Peyer's patch (tissue), 4 donors: Measurements from ENCODE around the gene KLHDC7B. TPM values are rescaled to one million over a fixed set of nuclear protein-coding genes. Genes with fewer than 3 reads are reported as not detected.
A peak's percentile ranks its signal among the peaks of the same experiment; 100 is the strongest.

Source experiments
- DNase-seq, 3 donors: peaks; one replicate each; pipeline ENCODE4 v3.0.0-alpha.2; 2017 to 2019
- H3K27ac ChIP-seq, 4 donors: fragments of 200-600 bp; sonication (generic); one replicate each; pipeline ENCODE4 v1.5.1; 2016 to 2019
- H3K27me3 ChIP-seq, 2 donors: fragments of 200-600 bp; sonication (generic); one replicate each; pipeline ENCODE4 v1.5.1; 2019
- H3K36me3 ChIP-seq, 3 donors: fragments of 200-600 bp; sonication (generic); one replicate each; pipeline ENCODE4 v1.5.1; 2016 to 2019
- H3K4me1 ChIP-seq, 4 donors: fragments of 200-600 bp; sonication (generic); one replicate each; pipeline ENCODE4 v1.5.1; 2016 to 2019
- H3K4me3 ChIP-seq, 4 donors: fragments of 200-600 bp; sonication (generic); 1 replicate in 3 of 4; 2 replicates in 1 of 4; pipeline ENCODE4 v1.5.1; 2016 to 2019; ENCODE audit warnings: mild to moderate bottlenecking in 1 of 4
- H3K9me3 ChIP-seq, 4 donors: fragments of 200-600 bp; sonication (generic); one replicate each; pipeline ENCODE4 v1.5.1; 2016 to 2019; ENCODE audit warnings: mild to moderate bottlenecking in 1 of 4
- POLR2A ChIP-seq, 2 donors: fragments of 450-650 bp; IDR thresholded peaks; one replicate each; pipeline ENCODE4 v1.5.1; 2017; ENCODE audit warnings: antibody characterized with exemption in 2 of 2, mild to moderate bottlenecking in 2 of 2, moderate library complexity in 2 of 2
- total RNA-seq, 4 donors: library from RNA; depleted of rRNA; stranded (reverse); fragments of >200 nt; gene quantifications; one replicate each; pipeline ENCODE4 v1.1.0, GENCODE V29; 2016
- TF ChIP-seq, protein P1 (sequence below), 6 experiments: fragments of 450-650 bp in 4 of 6; fragments of 200-600 bp in 2 of 6; sonication (generic) in 1 of 6; IDR thresholded peaks; one replicate each; pipeline ENCODE4 v1.5.1; 2017 to 2019; ENCODE audit warnings: antibody characterized with exemption in 6 of 6, mild to moderate bottlenecking in 3 of 6, moderate library complexity in 1 of 6

KLHDC7B gene
- total RNA-seq, 4 donors from 2014 or later, result 1.1 TPM; not detected in 3

DNA sequence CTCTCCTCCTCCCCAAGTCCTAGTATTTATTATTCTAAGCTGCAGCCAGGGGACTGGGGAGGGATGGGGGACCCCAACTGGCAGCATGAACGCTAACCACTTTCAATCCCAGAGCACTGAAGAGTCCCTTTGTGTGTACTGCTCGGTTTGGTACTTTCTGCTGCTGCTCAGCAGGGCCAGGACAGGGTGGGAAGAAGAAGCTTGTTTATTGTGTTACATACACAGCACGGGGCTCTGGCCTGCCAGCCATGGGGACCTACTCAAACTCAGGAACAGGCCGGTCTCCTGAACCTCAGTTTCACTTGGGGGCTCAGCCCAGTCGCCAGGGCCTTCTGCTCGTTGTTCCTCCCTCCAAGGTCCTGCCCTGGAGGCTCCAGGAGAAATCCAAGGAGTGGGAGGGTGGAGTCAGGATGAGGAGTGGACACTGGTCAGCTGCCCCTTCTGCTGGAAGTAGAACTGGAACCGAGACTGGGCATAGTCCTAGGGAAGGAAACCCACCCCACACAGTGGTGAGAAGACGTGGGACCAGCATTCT, 33.1 kb downstream of the KLHDC7B start:
- no peaks in the 10 kb centered on the region for H3K27me3 ChIP-seq
- TF ChIP-seq, protein P1, sequence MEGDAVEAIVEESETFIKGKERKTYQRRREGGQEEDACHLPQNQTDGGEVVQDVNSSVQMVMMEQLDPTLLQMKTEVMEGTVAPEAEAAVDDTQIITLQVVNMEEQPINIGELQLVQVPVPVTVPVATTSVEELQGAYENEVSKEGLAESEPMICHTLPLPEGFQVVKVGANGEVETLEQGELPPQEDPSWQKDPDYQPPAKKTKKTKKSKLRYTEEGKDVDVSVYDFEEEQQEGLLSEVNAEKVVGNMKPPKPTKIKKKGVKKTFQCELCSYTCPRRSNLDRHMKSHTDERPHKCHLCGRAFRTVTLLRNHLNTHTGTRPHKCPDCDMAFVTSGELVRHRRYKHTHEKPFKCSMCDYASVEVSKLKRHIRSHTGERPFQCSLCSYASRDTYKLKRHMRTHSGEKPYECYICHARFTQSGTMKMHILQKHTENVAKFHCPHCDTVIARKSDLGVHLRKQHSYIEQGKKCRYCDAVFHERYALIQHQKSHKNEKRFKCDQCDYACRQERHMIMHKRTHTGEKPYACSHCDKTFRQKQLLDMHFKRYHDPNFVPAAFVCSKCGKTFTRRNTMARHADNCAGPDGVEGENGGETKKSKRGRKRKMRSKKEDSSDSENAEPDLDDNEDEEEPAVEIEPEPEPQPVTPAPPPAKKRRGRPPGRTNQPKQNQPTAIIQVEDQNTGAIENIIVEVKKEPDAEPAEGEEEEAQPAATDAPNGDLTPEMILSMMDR (IDR thresholded peaks at IDR 0.05), result no peak
- no peak for TF ChIP-seq POLR2A (IDR thresholded peaks at IDR 0.05)
- H3K4me1 ChIP-seq, result peaks cover 0 to 33% (median 3%) of the 10 kb centered on the region in 4 donors
- peak overlapping the region in 1 of 4 donors; percentile 52 for H3K27ac ChIP-seq
- H3K36me3 ChIP-seq, result no peaks in the 10 kb centered on the region
- peak overlapping the region in 1 of 4 donors; percentile 29 for H3K4me3 ChIP-seq
- no peaks in the 10 kb centered on the region for H3K9me3 ChIP-seq
- peak in 1 of 3 donors; percentile 41 for DNase-seq

DNA sequence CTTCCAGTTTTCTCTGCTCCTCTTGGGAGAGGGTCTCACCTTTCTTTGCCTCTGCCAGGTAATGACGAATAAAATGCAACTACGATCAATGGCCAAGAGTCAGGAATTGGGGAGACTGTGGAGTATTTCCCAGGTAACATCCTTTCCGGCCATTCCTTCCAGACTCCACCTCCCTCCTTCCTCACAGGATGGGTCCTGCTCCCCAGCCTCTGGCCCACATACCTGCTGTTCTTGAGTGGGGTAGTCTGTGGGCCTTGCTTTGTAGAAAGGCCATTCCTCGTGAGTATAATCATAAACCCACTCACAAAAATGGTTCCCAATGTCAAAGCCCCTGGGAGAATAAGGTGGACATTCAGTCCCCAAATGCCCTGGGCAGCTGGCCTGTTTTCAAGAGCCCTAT, 34.1 kb downstream of the KLHDC7B start:
- Histone ChIP-seq H3K9me3 (no peaks in the 10 kb centered on the region), H3K4me1 (peaks cover 0 to 33% (median 3%) of the 10 kb centered on the region in 4 donors), H3K4me3 (no peak overlapping the region), H3K36me3 (no peaks in the 10 kb centered on the region), H3K27me3 (no peaks in the 10 kb centered on the region), H3K27ac (no peak overlapping the region)
- TF ChIP-seq, protein P1 (IDR thresholded peaks at IDR 0.05), result no peak
- DNase-seq, result no peak

DNA sequence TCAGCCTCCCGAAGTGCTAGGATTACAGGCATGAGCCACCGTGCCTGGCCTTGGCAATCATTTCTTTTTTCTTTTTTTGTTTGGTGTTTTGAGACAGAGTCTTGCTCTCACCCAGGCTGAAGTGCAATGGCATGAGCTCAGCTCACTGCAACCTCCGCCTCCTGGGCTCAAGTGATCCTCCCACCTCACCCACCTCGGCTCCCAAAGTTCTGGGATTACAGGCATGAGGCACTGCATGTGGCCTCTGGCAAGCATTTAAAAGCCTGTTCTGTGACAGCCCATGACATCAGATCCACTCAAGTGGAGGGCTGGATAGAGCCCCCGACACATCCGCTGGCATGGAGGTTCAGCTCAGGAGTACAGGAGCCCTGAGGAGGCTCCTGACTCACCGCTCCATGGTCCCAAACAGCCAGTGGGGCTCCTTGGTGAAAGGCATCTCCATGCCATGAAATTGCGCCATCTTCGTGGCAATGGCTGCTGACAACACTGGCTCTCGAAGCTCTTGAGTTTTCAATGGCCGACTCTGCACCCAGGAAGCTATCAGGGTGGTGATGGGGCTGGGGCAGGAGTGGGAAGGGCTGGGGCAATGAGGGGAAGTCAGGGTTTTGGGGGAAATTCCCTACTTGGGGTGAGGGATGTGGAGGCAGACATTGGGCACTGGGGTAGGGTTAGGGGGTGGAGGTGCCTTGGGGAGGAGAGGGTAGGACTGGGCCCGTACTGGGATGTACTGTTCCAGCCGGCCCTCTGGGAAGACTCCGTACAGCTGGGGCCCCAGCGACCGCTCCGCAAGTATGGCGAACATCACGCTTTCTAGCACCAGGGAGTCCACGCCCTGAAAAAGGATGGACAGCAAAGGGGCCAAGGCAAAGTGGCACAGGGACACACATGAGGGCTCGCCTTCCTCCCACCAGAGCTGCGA, 35.6 kb downstream of the KLHDC7B start:
- H3K27me3 ChIP-seq, result no peaks in the 10 kb centered on the region
- no peaks in the 10 kb centered on the region for H3K36me3 ChIP-seq
- H3K9me3 ChIP-seq, result no peaks in the 10 kb centered on the region
- H3K27ac ChIP-seq, result peak overlapping the region; percentile 98 to 100 (median 99)
- peak overlapping the region; percentile 82 to 93 (median 88) for H3K4me3 ChIP-seq
- TF ChIP-seq, protein P1 (IDR thresholded peaks at IDR 0.05), result no peak
- TF ChIP-seq POLR2A (IDR thresholded peaks at IDR 0.05), result no peak
- DNase-seq, result no peak
- H3K4me1 ChIP-seq, result peaks cover 0 to 33% (median 3%) of the 10 kb centered on the region in 4 donors

DNA sequence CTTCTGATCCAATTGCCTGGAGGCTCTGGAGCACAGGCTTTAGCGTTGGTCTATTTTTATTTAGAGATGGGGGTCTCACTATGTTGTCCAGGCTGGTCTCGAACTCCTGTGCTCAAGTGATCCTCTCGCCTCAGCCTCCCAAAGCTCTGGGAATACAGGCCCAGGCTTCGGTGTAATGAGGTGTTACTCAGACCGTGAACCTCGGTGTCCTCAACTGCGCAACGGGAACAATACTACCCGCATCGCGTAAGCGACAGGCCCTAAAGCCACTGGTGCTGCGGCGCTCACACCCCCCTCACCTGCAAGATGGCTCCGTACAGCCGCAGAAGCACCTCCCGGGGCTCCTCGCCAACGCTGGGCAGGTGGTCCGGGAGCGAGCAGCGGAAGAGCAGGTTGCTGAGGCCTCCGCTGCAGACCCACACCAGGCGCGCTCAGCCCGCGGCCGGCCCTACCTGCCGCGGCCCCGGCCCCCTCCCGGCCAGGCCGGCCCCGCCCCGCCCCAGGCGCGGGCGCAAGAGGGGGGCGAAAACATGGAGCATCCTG, 36.3 kb downstream of the KLHDC7B start:
- peaks cover 0 to 33% (median 3%) of the 10 kb centered on the region in 4 donors for H3K4me1 ChIP-seq
- peak overlapping the region; percentile 98 to 100 (median 99) for H3K27ac ChIP-seq
- no peaks in the 10 kb centered on the region for H3K9me3 ChIP-seq
- TF ChIP-seq, protein P1 (IDR thresholded peaks at IDR 0.05), result no peak
- no peak for TF ChIP-seq POLR2A (IDR thresholded peaks at IDR 0.05)
- peak in 2 of 3 donors; percentile 21 to 68 for DNase-seq
- no peaks in the 10 kb centered on the region for H3K27me3 ChIP-seq
- no peaks in the 10 kb centered on the region for H3K36me3 ChIP-seq
- peak overlapping the region; percentile 82 to 93 (median 88) for H3K4me3 ChIP-seq

DNA sequence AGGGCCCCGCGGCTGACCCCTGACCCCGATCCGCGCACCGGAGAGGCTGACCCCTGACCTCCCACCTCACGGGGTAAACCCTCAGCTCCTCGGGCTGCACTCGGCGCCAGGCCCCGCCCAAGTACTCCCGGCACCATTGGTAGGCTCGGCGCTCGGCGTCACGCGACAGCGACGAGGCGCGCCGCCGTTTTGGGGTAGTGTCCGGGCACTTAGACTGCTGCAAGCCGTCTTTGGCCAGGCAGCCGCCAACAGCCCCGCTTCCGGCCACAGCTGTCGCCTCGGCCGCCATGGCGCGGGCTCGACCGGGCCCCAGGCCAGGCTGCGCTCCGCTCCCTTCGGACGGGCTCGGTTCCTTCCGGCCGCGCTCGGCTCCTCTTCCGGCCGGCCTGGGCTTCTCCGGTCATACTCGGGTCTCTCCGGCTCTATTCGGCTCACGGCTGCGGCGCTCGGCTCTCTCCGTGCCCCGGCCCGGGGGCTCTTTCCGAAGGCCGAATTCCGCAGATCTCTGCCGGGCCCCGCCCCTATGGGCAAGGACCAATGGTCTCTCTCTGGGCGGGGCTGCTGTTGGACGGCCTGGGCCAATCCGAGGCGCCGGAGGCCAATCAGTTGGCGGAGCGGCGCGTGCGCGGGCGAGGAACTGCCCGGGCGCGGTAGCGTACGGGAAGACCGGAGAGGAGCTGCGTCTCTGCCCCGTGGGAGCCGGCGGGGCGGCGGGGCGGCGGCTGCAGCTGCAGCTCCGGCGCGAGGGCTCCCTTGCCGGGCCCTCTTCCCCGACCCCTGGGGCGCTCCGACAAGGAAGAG, 37.0 kb downstream of the KLHDC7B start, which contains the start of gene CHKB:
TSS of gene CHKB (minus strand) at position 357 of the 801 bp plus-strand sequence. CDS start at position 289, 68 bp downstream.
- Histone ChIP-seq H3K9me3 (no peaks in the 10 kb centered on the region), H3K27me3 (no peaks in the 10 kb centered on the region), H3K4me1 (peaks cover 0 to 33% (median 3%) of the 10 kb centered on the region in 4 donors), H3K4me3 (peak within 1 kb of the TSS; percentile 82 to 93 (median 88)), H3K27ac (peak within 1 kb of the TSS; percentile 98 to 100 (median 99)), H3K36me3 (no peaks in the 10 kb centered on the region)
- peak; percentile 80 to 93 for TF ChIP-seq POLR2A (IDR thresholded peaks at IDR 0.05)
- TF ChIP-seq, protein P1 (IDR thresholded peaks at IDR 0.05), result peak in 1 of 6 experiments; percentile 18
- peak; percentile 97 to 99 (median 99) for DNase-seq
